Measurements from ENCODE around the gene SERGEF.

The SERGEF gene

GRCh38 chr11:17786824-17787525, 225.9 kb downstream of the SERGEF start:
- no peak for TF ChIP-seq CTCF (IDR thresholded peaks at IDR 0.05; ENCODE audit: low read depth, low read length)
- Histone ChIP-seq H3K36me3 (peaks cover 3% of the 10 kb centered on the region; the same call in 1 of the 2 replicates), H3K27ac (no peak overlapping the region), H3K9me3 (ENCODE audit: severe bottlenecking) (no peaks in the 10 kb centered on the region), H3K4me3 (ENCODE audit: low read depth, low read length) (no peak overlapping the region), H3K27me3 (ENCODE audit: insufficient read depth, low read depth, severe bottlenecking) (no peaks in the 10 kb centered on the region)
- no peak for DNase-seq

GRCh38 chr11:17783878-17784277, 229.0 kb downstream of the SERGEF start:
- no peak for TF ChIP-seq CTCF (IDR thresholded peaks at IDR 0.05; ENCODE audit: low read depth, low read length)
- peaks cover 3% of the 10 kb centered on the region; the same call in 1 of the 2 replicates for H3K36me3 ChIP-seq
- no peak for DNase-seq
- H3K4me3 ChIP-seq (ENCODE audit: low read depth, low read length): no peak overlapping the region
- no peak overlapping the region for H3K27ac ChIP-seq
- H3K27me3 ChIP-seq (ENCODE audit: insufficient read depth, low read depth, severe bottlenecking): no peaks in the 10 kb centered on the region
- no peaks in the 10 kb centered on the region for H3K9me3 ChIP-seq (ENCODE audit: severe bottlenecking)

GRCh38 chr11:17782603-17783337, 230.1 kb downstream of the SERGEF start:
- Histone ChIP-seq H3K4me3 (ENCODE audit: low read depth, low read length) (no peak overlapping the region), H3K9me3 (ENCODE audit: severe bottlenecking) (no peaks in the 10 kb centered on the region), H3K27me3 (ENCODE audit: insufficient read depth, low read depth, severe bottlenecking) (no peaks in the 10 kb centered on the region), H3K27ac (no peak overlapping the region), H3K36me3 (peaks cover 3% of the 10 kb centered on the region; the same call in 1 of the 2 replicates)
- DNase-seq: no peak
- no peak for TF ChIP-seq CTCF (IDR thresholded peaks at IDR 0.05; ENCODE audit: low read depth, low read length)

- no peak for DNase-seq
- Histone ChIP-seq H3K27ac (no peak overlapping the region), H3K27me3 (ENCODE audit: insufficient read depth, low read depth, severe bottlenecking) (no peaks in the 10 kb centered on the region), H3K4me3 (ENCODE audit: low read depth, low read length) (no peak overlapping the region), H3K9me3 (ENCODE audit: severe bottlenecking) (no peaks in the 10 kb centered on the region), H3K36me3 (peaks cover 3% of the 10 kb centered on the region; the same call in 1 of the 2 replicates)
- no peak for TF ChIP-seq CTCF (IDR thresholded peaks at IDR 0.05; ENCODE audit: low read depth, low read length)
Measured at GRCh38 chr11:17782145-17782544, 230.7 kb downstream of the SERGEF start.

GRCh38 chr11:17781626-17782025, 231.2 kb downstream of the SERGEF start:
- Histone ChIP-seq H3K9me3 (ENCODE audit: severe bottlenecking) (no peaks in the 10 kb centered on the region), H3K27ac (no peak overlapping the region), H3K4me3 (ENCODE audit: low read depth, low read length) (no peak overlapping the region), H3K27me3 (ENCODE audit: insufficient read depth, low read depth, severe bottlenecking) (no peaks in the 10 kb centered on the region), H3K36me3 (peaks cover 3% of the 10 kb centered on the region; the same call in 1 of the 2 replicates)
- DNase-seq: no peak
- TF ChIP-seq CTCF (IDR thresholded peaks at IDR 0.05; ENCODE audit: low read depth, low read length): no peak

Measured in WERI-Rb-1 (cell line).